GM12892 (cell line): ENCODE data around the gene SEPTIN2.
"Not testable (repeated sequence)": the region's sequence is repeated elsewhere in the genome, so short reads cannot be mapped to it uniquely, and the experiment has no call there.

ENCODE experiments used
- DNase-seq: peaks from one replicate; pipeline ENCODE4 v3.0.0; 2011; ENCODE audit not compliant: insufficient read length
- FAIRE-seq: peaks from 2 replicates; lab custom pipeline; 2011; peaks lifted over from hg19 to GRCh38; lab: Jason Lieb, UNC
- POLR2A ChIP-seq: IDR thresholded peaks from 2 replicates; pipeline ENCODE4 v1.6.1; 2011; ENCODE audit warnings: low read depth, low read length, control low read depth
- POLR2AphosphoS5 ChIP-seq: IDR thresholded peaks from 2 replicates; pipeline ENCODE4 v1.6.1; 2011; ENCODE audit warnings: low read depth, low read length, control low read depth
- TAF1 ChIP-seq: IDR thresholded peaks from 2 replicates; pipeline ENCODE4 v1.6.1; 2011; ENCODE audit warnings: low read depth, mild to moderate bottlenecking, control low read depth, low read length, borderline replicate concordance

SEPTIN2 gene

DNA sequence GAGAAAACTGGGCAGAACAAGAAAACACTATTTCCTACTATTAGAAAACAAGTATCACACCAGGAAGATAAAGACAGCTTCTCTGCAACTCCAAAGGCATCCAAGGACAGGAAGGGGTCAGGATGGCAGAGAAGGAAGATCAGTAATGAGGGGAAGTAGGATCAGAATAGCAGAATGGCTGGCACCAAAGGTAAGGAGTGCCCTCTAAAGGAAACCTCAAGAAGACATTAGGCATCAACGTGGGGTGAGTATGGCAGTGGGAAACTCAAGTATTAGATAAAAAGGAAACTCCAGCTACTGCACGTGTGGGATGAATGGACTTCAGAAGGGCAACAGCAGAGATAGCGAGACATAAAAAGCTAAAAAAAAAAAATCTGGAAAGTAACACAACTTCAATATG, 26.1 kb upstream of the SEPTIN2 start:
- TF ChIP-seq POLR2AphosphoS5 (no peak), POLR2A (no peak), TAF1 (no peak)
- FAIRE-seq, result no peak
- no peak for DNase-seq

DNA sequence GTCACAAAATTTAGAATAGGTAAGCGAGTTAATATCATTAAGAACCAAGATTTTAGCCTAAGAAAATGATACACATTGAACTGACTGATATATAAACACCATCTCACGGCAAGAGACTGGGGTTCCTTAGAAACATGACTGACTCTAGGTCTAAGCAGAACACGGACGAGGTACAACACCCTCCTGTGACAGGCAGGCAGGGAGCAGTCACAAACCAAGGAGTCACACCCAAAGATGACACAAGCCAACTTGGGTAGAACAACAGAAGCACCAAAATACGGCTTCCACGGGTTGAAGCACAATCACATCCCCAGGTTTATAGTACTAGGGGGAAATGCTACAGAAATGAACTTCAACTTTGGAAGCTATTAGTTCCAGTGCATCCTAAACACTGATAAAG, 24.6 kb upstream of the SEPTIN2 start:
- no peak for TF ChIP-seq POLR2AphosphoS5
- no peak for TF ChIP-seq TAF1
- TF ChIP-seq POLR2A, result no peak
- FAIRE-seq (no peak), DNase-seq (no peak)

DNA sequence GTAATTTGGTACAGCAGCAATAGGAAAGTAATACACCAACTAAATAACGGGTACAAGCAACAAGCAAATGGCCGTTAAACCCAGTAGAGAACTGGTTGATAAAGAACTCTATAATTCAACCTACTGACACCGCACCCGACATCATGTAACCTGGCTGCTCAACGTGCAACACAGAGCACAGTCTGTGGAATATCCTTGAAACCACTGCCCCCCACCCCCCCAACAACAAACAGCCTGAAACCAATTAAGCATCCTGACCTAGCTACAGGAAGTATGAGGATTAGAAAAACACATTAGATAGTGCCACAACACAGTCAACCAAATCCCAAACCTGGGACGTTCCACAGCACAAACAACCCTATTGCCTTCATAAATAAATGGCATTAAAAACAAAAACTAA, 23.7 kb upstream of the SEPTIN2 start:
- FAIRE-seq (no peak), DNase-seq (no peak)

DNA sequence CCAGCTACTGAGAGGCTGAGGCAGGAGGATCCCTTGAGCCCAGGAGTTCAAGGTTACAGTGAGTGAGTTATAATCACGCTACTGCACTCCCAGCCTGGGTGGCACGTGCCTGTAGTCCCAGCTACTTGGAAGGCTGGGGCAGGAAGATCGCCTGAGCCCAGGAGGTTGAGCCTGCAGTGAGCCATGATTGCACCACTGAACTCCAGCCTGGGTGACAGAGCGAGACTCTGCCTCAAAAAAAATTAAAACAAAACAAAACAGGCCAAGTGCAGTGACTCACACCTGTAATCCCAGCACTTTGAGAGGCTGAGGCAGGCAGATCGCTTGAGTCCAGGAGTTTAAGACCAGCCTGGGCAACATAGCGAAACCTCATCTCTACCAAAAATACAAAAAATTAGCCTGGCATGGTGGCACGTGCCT, 22.3 kb upstream of the SEPTIN2 start:
- FAIRE-seq, DNase-seq: not testable (repeated sequence)

More for the DNA sequence above, 23.7 kb upstream of the SEPTIN2 start:
- no peak for TF ChIP-seq POLR2A
- TF ChIP-seq POLR2AphosphoS5, result no peak
- TF ChIP-seq TAF1, result no peak

DNA sequence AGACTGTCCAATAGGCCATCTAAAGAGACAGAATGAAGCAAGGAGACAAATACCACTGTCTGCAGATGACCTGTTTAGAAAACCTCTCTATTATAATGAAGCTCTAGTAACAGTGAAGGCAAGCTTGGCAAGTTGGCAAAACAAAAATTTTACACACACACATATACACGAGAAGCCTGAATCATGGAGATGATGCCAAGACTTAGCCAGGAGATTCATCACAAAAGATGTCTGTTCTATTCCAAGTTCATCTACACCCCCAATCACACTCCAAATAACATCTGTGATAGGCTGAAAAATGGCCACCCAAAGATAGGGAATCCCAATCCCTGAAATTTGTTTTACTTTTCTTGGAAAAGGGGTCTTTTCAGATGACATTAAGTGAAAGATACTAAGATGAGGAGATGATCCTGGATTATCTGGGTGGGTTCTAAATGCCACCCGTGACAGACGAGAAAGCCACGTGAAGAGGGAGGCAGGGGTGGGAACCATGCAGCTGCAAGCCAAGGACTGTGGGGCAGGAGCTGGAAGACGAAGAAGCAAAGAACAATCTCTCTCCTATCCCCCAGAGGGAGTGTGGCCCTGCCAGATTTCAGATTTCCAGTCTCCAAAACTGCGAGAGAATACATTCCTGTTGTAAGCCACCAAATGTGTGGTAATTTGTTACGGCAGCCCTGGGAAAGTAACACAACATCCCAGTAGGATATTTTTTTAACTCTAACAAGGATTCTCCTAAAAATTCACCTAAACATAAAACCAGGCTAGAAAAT, 20.2 kb upstream of the SEPTIN2 start:
- DNase-seq, result no peak
- TF ChIP-seq TAF1 (no peak), POLR2AphosphoS5 (no peak), POLR2A (no peak)
- FAIRE-seq, result no peak

DNA sequence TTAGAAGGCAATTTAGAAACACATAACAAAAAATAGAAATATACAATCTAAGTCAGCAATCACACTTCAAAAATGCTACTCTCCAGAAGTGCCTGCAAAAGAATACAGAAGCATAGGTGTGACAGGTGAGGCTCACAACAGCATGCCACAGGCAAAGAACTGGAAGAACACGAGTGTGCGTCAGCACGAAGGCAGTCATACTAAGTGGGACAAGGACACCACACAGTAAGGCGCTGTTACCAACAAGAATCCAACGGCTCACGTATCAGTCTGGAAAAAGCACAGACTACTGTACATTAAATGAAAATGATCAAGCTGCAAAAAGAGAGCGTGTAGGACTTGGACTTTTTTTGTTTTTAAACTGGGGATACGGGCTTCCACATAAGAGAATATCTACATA, 19.0 kb upstream of the SEPTIN2 start:
- DNase-seq, result no peak
- TF ChIP-seq TAF1, result no peak
- no peak for TF ChIP-seq POLR2AphosphoS5
- TF ChIP-seq POLR2A, result no peak
- no peak for FAIRE-seq

DNA sequence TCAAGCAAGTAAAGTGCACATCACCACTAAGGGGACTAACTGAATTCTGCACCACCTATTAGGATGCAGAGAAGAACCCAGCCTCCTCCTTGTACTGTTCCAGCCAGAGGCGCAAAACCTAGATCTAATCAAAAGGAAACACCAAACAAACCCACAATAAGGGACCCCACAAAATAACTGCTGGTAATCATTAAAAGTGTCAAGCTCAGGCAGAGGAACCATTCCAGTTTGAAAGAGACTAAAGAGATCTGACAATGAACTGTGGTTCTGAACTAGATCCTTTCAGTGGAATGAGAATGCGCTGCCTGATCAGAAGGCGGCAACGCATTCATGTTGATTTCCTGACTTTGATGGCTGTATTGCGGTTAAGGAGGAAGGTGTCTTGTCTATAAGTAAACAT, 17.1 kb upstream of the SEPTIN2 start:
- FAIRE-seq, result no peak
- DNase-seq, result no peak
- TF ChIP-seq TAF1 (no peak), POLR2A (no peak), POLR2AphosphoS5 (no peak)

DNA sequence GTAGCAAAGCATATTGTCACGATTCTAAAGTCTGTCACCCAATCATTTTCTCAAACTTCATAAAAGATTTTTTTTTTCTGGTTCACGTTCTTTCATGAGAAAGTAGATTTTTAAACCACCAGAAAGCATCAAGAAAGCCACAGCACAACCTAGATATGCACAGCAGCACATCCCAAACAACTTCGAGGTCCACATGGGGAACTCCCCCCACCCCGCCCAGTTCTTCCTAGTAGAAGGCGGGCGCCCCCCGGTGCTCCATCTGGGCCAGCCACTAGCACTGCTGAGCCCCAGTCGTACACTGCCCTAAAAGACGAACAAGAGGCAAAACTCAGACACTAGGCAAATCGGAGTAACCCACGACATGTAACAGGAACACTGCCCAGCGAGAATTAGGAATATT, 15.7 kb upstream of the SEPTIN2 start:
- TF ChIP-seq TAF1 (no peak), POLR2A (no peak), POLR2AphosphoS5 (no peak)
- FAIRE-seq (no peak), DNase-seq (no peak)

DNA sequence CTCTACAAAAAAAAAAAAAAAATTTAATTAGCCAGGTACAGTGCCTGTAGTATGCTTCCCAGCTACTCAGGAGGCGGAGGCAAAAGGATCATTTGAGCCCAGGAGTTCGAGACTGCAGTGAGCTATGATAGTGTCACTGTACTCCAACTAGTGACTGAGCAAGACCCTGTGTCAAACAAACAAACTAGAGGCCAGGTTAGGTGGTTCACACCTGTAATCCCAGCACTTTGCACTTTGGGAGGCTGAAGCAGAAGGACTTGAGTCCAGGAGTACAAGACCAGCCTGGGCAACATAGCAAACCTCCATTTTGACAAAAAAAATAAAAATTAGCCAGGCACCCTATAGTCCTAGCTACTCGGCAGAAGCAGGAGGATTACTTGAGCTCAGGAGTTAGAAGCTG, 13.6 kb upstream of the SEPTIN2 start:
- TF ChIP-seq POLR2AphosphoS5, result no peak
- TF ChIP-seq POLR2A, result no peak
- TF ChIP-seq TAF1, result no peak
- DNase-seq, result no peak
- no peak for FAIRE-seq

DNA sequence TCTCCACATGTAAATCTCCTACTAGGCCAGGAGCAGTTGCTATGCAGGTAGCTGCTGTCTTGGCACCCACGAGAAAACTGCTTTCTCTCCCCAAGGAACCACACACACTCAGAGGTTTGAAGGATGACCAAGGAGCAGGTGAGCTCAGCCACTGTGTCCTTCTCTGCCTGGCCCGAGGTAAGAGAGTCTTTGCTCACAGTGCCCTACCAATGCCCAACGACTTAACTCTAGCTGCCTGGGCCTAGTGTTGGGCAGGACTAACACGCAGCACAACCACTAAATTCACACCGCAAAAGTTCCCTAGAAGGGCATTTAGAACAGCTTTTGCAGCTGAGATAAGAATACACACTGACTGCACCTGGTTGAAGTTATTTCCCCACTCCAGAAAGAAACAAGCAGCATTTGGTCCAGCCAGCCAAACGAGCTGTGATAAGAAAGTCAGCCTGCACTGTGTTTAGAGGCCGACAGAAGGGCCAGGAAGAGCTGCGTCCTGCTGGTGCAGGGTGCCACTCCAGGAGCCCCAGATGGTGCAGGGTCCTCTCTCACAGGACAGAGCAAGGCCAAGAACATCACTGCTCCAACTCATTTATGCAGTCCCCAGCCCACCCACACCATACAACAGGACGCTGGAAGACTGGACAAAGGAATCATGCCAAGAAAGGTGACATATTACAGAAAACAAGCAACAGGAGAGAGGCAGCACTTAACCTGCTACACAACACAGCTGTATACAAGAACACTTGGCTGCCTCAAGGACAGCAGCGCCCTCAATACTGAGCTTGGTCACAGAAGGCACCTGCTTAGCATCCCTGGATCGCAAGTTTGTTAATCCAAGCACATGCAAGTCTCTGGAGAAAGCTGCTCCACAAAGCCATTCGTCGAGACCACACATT, 12.7 kb upstream of the SEPTIN2 start:
- TF ChIP-seq TAF1 (no peak), POLR2AphosphoS5 (no peak), POLR2A (no peak)
- FAIRE-seq (no peak), DNase-seq (no peak)

DNA sequence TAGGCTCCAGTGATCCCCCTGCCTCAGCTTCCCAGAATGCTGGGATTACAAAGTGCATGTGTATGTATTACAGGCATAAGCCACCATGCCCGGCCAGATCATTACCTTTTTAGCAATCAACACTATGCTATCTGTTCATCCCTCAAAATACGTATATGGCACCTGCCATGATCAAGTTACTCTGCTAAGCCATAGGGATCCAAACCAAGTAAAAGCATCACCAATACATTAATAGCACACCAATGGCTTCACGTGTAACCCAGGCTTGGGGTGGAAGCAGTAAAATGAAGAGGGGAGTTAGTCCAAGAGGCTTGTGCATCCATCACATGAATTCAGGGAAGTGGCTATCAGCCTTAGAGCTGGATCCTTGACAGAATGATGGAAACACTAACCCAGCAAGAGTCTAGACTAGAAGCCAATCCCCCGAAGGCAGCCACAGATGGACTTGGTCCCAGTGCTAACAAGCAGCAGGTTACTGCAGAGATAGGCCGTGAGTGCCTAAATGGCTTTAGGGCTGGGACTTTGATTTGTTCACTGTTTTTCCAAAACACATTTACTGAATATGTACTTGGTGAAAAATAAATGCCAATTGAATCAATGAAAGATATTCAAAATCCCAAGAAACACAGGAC, 11.6 kb upstream of the SEPTIN2 start:
- TF ChIP-seq TAF1 (no peak), POLR2AphosphoS5 (no peak), POLR2A (no peak)
- no peak for FAIRE-seq
- DNase-seq, result no peak

DNA sequence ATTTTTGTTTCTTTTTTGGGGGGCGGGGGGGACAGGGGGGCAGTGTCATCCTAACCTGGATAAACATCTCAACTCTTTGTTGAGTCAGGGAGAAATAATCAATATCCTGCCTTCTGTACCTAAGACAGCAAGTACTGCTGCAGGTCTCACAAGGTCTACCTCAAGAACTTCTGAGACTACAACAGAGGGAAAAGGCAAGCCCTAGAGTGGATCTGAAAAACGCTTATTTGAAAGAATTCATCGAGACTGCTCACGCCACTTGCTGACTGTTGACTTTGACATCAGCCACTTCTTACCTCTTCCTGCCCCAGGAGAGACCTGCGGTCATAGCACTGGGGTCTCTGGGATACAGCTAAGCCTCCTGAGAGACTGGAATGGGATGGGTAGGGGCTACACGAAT, 8.7 kb upstream of the SEPTIN2 start:
- FAIRE-seq, result no peak
- TF ChIP-seq POLR2A (no peak), POLR2AphosphoS5 (no peak), TAF1 (no peak)

More for the DNA sequence above, 8.7 kb upstream of the SEPTIN2 start:
- DNase-seq, result no peak
